H9 (cell line): ENCODE data around the gene IFT27. TPM values are rescaled to one million over a fixed set of nuclear protein-coding genes. Genes with fewer than 3 reads are reported as not detected.

Source experiments
- DNase-seq: peaks from one replicate; pipeline ENCODE4 v3.0.0-alpha.2; 2017
- H2AFZ ChIP-seq: one replicate; pipeline ENCODE4 v1.6.1; 2013; ENCODE audit warnings: mild to moderate bottlenecking, low read length, control low read depth, moderate library complexity
- H2AK5ac ChIP-seq: 2 replicates; pipeline ENCODE4 v1.6.1; 2013; ENCODE audit warnings: low read length, control low read depth, mixed read lengths; ENCODE audit not compliant: insufficient read length
- H2BK120ac ChIP-seq: one replicate; pipeline ENCODE4 v1.6.1; 2013; ENCODE audit warnings: low read depth, mild to moderate bottlenecking, low read length, control low read depth, inconsistent platforms; ENCODE audit not compliant: poor library complexity, severe bottlenecking
- H2BK12ac ChIP-seq: 2 replicates; pipeline ENCODE4 v1.6.1; 2013; ENCODE audit warnings: low read length, control low read depth, mixed read lengths, low read depth; ENCODE audit not compliant: insufficient read length
- H2BK15ac ChIP-seq: 2 replicates; pipeline ENCODE4 v1.6.1; 2013; ENCODE audit warnings: low read depth, low read length, control low read depth
- H2BK20ac ChIP-seq: one replicate; pipeline ENCODE4 v1.6.1; 2013; ENCODE audit warnings: low read depth, mild to moderate bottlenecking, low read length, control low read depth, inconsistent platforms; ENCODE audit not compliant: poor library complexity, severe bottlenecking
- H2BK5ac ChIP-seq: 2 replicates; pipeline ENCODE4 v1.6.1; 2013; ENCODE audit warnings: low read length, control low read depth, mixed read lengths; ENCODE audit not compliant: insufficient read length
- H3K14ac ChIP-seq: 2 replicates; pipeline ENCODE4 v1.6.1; 2013; ENCODE audit warnings: low read length, control low read depth; ENCODE audit not compliant: insufficient read depth
- H3K18ac ChIP-seq: 2 replicates; pipeline ENCODE4 v1.6.1; 2013; ENCODE audit warnings: low read depth, mild to moderate bottlenecking, mixed read lengths, low read length, control low read depth; ENCODE audit not compliant: insufficient read length
- H3K23ac ChIP-seq: 2 replicates; pipeline ENCODE4 v1.6.1; 2013; ENCODE audit warnings: low read length, control low read depth, mixed read lengths, low read depth; ENCODE audit not compliant: insufficient read length
- H3K23me2 ChIP-seq: 2 replicates; pipeline ENCODE4 v1.6.1; 2013; ENCODE audit warnings: low read depth, mild to moderate bottlenecking, mixed read lengths, low read length, control low read depth; ENCODE audit not compliant: insufficient read length, poor library complexity, severe bottlenecking
- H3K27ac ChIP-seq: 2 replicates; pipeline ENCODE4 v1.5.1; 2013; ENCODE audit warnings: low read length, control low read depth, mixed read lengths, low read depth; ENCODE audit not compliant: insufficient read length
- H3K27me3 ChIP-seq: 2 replicates; pipeline ENCODE4 v1.6.1; 2013; ENCODE audit warnings: low read length, control low read depth, inconsistent platforms; ENCODE audit not compliant: insufficient read depth
- H3K4ac ChIP-seq: 2 replicates; pipeline ENCODE4 v1.6.1; 2013; ENCODE audit warnings: low read depth, mild to moderate bottlenecking, control low read depth, inconsistent platforms, low read length, moderate library complexity
- H3K4me1 ChIP-seq: 2 replicates; pipeline ENCODE4 v1.6.1; 2013; ENCODE audit warnings: low read length, control low read depth, inconsistent platforms; ENCODE audit not compliant: insufficient read depth
- H3K4me2 ChIP-seq: 2 replicates; pipeline ENCODE4 v1.6.1; 2013; ENCODE audit warnings: low read length, control low read depth, mixed read lengths; ENCODE audit not compliant: insufficient read length, insufficient read depth
- H3K56ac ChIP-seq: 2 replicates; pipeline ENCODE4 v1.6.1; 2013; ENCODE audit warnings: low read depth, mild to moderate bottlenecking, mixed read lengths, low read length, control low read depth; ENCODE audit not compliant: insufficient read length
- H3K79me1 ChIP-seq: 2 replicates; pipeline ENCODE4 v1.6.1; 2013; ENCODE audit warnings: low read depth, mild to moderate bottlenecking, moderate library complexity, low read length, control low read depth, inconsistent platforms; ENCODE audit not compliant: insufficient read depth, poor library complexity, severe bottlenecking
- H3K79me2 ChIP-seq: 2 replicates; pipeline ENCODE4 v1.6.1; 2013; ENCODE audit warnings: low read length, control low read depth, inconsistent platforms; ENCODE audit not compliant: insufficient read depth
- H3K9ac ChIP-seq: 2 replicates; pipeline ENCODE4 v1.6.1; 2013; ENCODE audit warnings: low read length, control low read depth, mixed read lengths; ENCODE audit not compliant: insufficient read length; ENCODE audit errors: extremely low read depth
- H3K9me3 ChIP-seq: one replicate; pipeline ENCODE4 v1.6.1; 2013; ENCODE audit warnings: low read depth, low read length, inconsistent platforms; ENCODE audit not compliant: control insufficient read depth
- H3T11ph ChIP-seq: one replicate; pipeline ENCODE4 v1.6.1; 2013; ENCODE audit warnings: mild to moderate bottlenecking, low read length, control low read depth, inconsistent platforms
- H4K20me1 ChIP-seq: one replicate; pipeline ENCODE4 v1.6.1; 2013; ENCODE audit not compliant: control insufficient read depth, insufficient read length, insufficient read depth
- H4K5ac ChIP-seq: 2 replicates; pipeline ENCODE4 v1.6.1; 2013; ENCODE audit warnings: low read depth, mild to moderate bottlenecking, mixed read lengths, low read length, control low read depth; ENCODE audit not compliant: insufficient read length
- H4K8ac ChIP-seq: replicated peaks from 2 replicates; pipeline ENCODE4 v1.6.1; 2013; ENCODE audit warnings: low read length, control low read depth, mixed read lengths, low read depth; ENCODE audit not compliant: insufficient read length
- H4K91ac ChIP-seq: 2 replicates; pipeline ENCODE4 v1.6.1; 2013; ENCODE audit warnings: low read depth, mild to moderate bottlenecking, moderate library complexity, mixed read lengths, low read length, control low read depth; ENCODE audit not compliant: insufficient read length
- H3K27ac Mint-ChIP-seq, 3 experiments: 2 replicates in 2 of 3; 3 replicates in 1 of 3; pipeline ENCODE4 v1.8.0; 2020 to 2021; ENCODE audit warnings: mixed read lengths in 3 of 3, mild to moderate bottlenecking in 1 of 3, moderate library complexity in 1 of 3
- H3K27me3 Mint-ChIP-seq: 2 replicates; pipeline ENCODE4 v1.8.0; 2021; ENCODE audit warnings: low read depth, mild to moderate bottlenecking, moderate library complexity, mixed read lengths
- H3K36me3 Mint-ChIP-seq, 3 experiments: 2 replicates in 2 of 3; 3 replicates in 1 of 3; pipeline ENCODE4 v1.8.0; 2020 to 2021; ENCODE audit warnings: low read depth in 3 of 3, mixed read lengths in 3 of 3; ENCODE audit not compliant: insufficient read depth in 1 of 3
- H3K4me1 Mint-ChIP-seq, 2 experiments: 2 replicates each; pipeline ENCODE4 v1.8.0; 2020; ENCODE audit warnings: mixed read lengths in 2 of 2
- H3K4me3 Mint-ChIP-seq, 2 experiments: 2 replicates in 1 of 2; 3 replicates in 1 of 2; pipeline ENCODE4 v1.8.0; 2020 to 2021; ENCODE audit warnings: mild to moderate bottlenecking in 2 of 2, mixed read lengths in 2 of 2, moderate library complexity in 1 of 2
- H3K9me3 Mint-ChIP-seq, 2 experiments: 2 replicates in 1 of 2; 3 replicates in 1 of 2; pipeline ENCODE4 v1.8.0; 2020; ENCODE audit warnings: mild to moderate bottlenecking in 2 of 2, mixed read lengths in 2 of 2, moderate library complexity in 1 of 2
- total RNA-seq: library from RNA; stranded (reverse); gene quantifications from 2 replicates; pipeline ENCODE4 v1.2.1, GENCODE V29; 2021
- TF ChIP-seq, protein P1 (sequence below): fragments of 200-600 bp; sonication (generic); conservative IDR thresholded peaks from 3 replicates; pipeline ENCODE4 v1.8.0; 2021; ENCODE audit warnings: antibody characterized with exemption, mild to moderate bottlenecking

Gene IFT27
- total RNA-seq, 1 experiment from 2014 or later = 43.4 TPM

DNA sequence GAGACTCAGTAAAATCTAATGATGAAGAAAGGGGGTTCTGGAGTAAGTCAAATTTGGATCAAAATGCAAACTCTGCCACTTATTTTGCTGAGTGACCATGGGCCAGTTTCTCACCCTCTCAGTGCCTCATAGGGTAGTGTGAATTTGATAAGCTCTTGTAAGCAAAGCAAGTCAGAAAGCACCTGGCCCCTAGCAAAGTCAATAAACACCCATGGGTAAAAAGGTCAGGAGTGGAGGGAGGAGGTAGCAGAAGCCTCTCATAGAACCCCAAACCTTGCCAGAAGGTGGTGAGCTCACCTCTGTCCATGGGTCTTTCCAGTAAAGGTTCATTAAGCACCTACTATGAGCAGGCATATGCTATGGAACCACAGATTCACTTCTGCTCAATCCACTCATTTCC lies 53.9 kb downstream of the IFT27 start:
- Histone ChIP-seq H3T11ph (no peak overlapping the region), H3K9me3 (no peaks in the 10 kb centered on the region), H2AK5ac (no peak overlapping the region), H2BK5ac (no peak overlapping the region), H3K79me1 (no peaks in the 10 kb centered on the region), H2BK20ac (no peak overlapping the region), H2AFZ (no peak overlapping the region), H3K4ac (no peak overlapping the region), H3K23me2 (no peaks in the 10 kb centered on the region), H3K9ac (no peak overlapping the region), H3K4me1 (no peaks in the 10 kb centered on the region), H2BK12ac (no peak overlapping the region), H3K27me3 (no peaks in the 10 kb centered on the region), H4K91ac (no peak overlapping the region), H2BK120ac (no peak overlapping the region), H3K23ac (no peak overlapping the region), H3K79me2 (no peaks in the 10 kb centered on the region), H3K27ac (no peak overlapping the region), H4K5ac (no peak overlapping the region), H3K18ac (no peak overlapping the region), H3K14ac (no peak overlapping the region), H4K20me1 (no peaks in the 10 kb centered on the region), H2BK15ac (no peak overlapping the region), H4K8ac (no peak overlapping the region), H3K4me2 (no peak overlapping the region), H3K56ac (no peak overlapping the region)
- no peak overlapping the region for H3K27ac Mint-ChIP-seq
- H3K4me1 Mint-ChIP-seq = peaks cover 5 to 9% of the 10 kb centered on the region in 2 experiments
- TF ChIP-seq, protein P1, sequence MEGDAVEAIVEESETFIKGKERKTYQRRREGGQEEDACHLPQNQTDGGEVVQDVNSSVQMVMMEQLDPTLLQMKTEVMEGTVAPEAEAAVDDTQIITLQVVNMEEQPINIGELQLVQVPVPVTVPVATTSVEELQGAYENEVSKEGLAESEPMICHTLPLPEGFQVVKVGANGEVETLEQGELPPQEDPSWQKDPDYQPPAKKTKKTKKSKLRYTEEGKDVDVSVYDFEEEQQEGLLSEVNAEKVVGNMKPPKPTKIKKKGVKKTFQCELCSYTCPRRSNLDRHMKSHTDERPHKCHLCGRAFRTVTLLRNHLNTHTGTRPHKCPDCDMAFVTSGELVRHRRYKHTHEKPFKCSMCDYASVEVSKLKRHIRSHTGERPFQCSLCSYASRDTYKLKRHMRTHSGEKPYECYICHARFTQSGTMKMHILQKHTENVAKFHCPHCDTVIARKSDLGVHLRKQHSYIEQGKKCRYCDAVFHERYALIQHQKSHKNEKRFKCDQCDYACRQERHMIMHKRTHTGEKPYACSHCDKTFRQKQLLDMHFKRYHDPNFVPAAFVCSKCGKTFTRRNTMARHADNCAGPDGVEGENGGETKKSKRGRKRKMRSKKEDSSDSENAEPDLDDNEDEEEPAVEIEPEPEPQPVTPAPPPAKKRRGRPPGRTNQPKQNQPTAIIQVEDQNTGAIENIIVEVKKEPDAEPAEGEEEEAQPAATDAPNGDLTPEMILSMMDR = no peak
- no peak overlapping the region for H3K4me3 Mint-ChIP-seq
- no peaks in the 10 kb centered on the region for H3K9me3 Mint-ChIP-seq
- peaks cover 45% of the 10 kb centered on the region for H3K27me3 Mint-ChIP-seq
- H3K36me3 Mint-ChIP-seq = no peaks in the 10 kb centered on the region
- no peak for DNase-seq
